Epithelial cell of prostate (primary cell): Measurements from ENCODE around the gene DOK5.
"Not testable (repeated sequence)": the region's sequence is repeated elsewhere in the genome, so short reads cannot be mapped to it uniquely, and the experiment has no call there.

ENCODE experiments used
- DNase-seq: peaks from one replicate; pipeline ENCODE4 v3.0.0-alpha.2; 2011; ENCODE audit warnings: low read depth, low spot score
- H3K27ac ChIP-seq: fragments of 450-650 bp; 2 replicates; pipeline ENCODE4 v1.5.1; 2017; ENCODE audit warnings: mild to moderate bottlenecking

DOK5 gene

GRCh38 chr20:54475334-54476168, at the start of gene DOK5:
DOK5 (plus strand) TSS chr20:54475593; CDS start chr20:54475947, 354 bp downstream.
- DNase-seq, result no peak

GRCh38 chr20:54429364-54429763, 46.0 kb upstream of the DOK5 start:
- no peak for DNase-seq
- no peak overlapping the region for H3K27ac ChIP-seq

More at GRCh38 chr20:54475334-54476168, at the start of gene DOK5:
- no peak within 1 kb of the TSS for H3K27ac ChIP-seq

- no peak overlapping the region for H3K27ac ChIP-seq
- DNase-seq, result no peak
Observed at GRCh38 chr20:54431156-54431944, 44.0 kb upstream of the DOK5 start.

- H3K27ac ChIP-seq, result no peak overlapping the region
- no peak for DNase-seq
Observed at GRCh38 chr20:54432966-54433365, 42.4 kb upstream of the DOK5 start.

GRCh38 chr20:54433636-54434035, 41.8 kb upstream of the DOK5 start:
- no peak for DNase-seq
- H3K27ac ChIP-seq, result no peak overlapping the region

- no peak overlapping the region for H3K27ac ChIP-seq
- DNase-seq, result no peak
Observed at GRCh38 chr20:54434196-54434595, 41.2 kb upstream of the DOK5 start.

GRCh38 chr20:54435015-54435414, 40.4 kb upstream of the DOK5 start:
- DNase-seq, result no peak
- H3K27ac ChIP-seq, result no peak overlapping the region

- DNase-seq, H3K27ac ChIP-seq: not testable (repeated sequence)
Observed at GRCh38 chr20:54436410-54436809, 39.0 kb upstream of the DOK5 start.

- no peak overlapping the region for H3K27ac ChIP-seq
- no peak for DNase-seq
Observed at GRCh38 chr20:54438166-54438565, 37.2 kb upstream of the DOK5 start.

GRCh38 chr20:54450207-54450606, 25.2 kb upstream of the DOK5 start:
- no peak overlapping the region for H3K27ac ChIP-seq
- DNase-seq, result no peak

GRCh38 chr20:54451171-54451570, 24.2 kb upstream of the DOK5 start:
- DNase-seq, result no peak
- no peak overlapping the region for H3K27ac ChIP-seq

GRCh38 chr20:54452277-54452676, 23.1 kb upstream of the DOK5 start:
- DNase-seq, result no peak
- no peak overlapping the region for H3K27ac ChIP-seq

GRCh38 chr20:54454982-54455381, 20.4 kb upstream of the DOK5 start:
- DNase-seq, result no peak
- H3K27ac ChIP-seq, result no peak overlapping the region

- H3K27ac ChIP-seq, result no peak overlapping the region
- no peak for DNase-seq
Observed at GRCh38 chr20:54456423-54456822, 19.0 kb upstream of the DOK5 start.

GRCh38 chr20:54456961-54457360, 18.4 kb upstream of the DOK5 start:
- no peak for DNase-seq
- H3K27ac ChIP-seq, result no peak overlapping the region

- no peak overlapping the region for H3K27ac ChIP-seq
Observed at GRCh38 chr20:54458219-54458618, 17.2 kb upstream of the DOK5 start.

GRCh38 chr20:54459279-54459678, 16.1 kb upstream of the DOK5 start:
- DNase-seq, result no peak
- H3K27ac ChIP-seq, result no peak overlapping the region

More at GRCh38 chr20:54458219-54458618, 17.2 kb upstream of the DOK5 start:
- DNase-seq, result no peak

GRCh38 chr20:54464003-54464402, 11.4 kb upstream of the DOK5 start:
- H3K27ac ChIP-seq, result no peak overlapping the region
- DNase-seq, result no peak

- no peak overlapping the region for H3K27ac ChIP-seq
- no peak for DNase-seq
Observed at GRCh38 chr20:54466127-54466526, 9.3 kb upstream of the DOK5 start.

GRCh38 chr20:54467622-54468021, 7.8 kb upstream of the DOK5 start:
- no peak for DNase-seq
- no peak overlapping the region for H3K27ac ChIP-seq

- no peak for DNase-seq
- H3K27ac ChIP-seq, result no peak overlapping the region
Observed at GRCh38 chr20:54468082-54468481, 7.3 kb upstream of the DOK5 start.
